Cerebellar nuclear complex (tissue), 1 donor: ENCODE results near the gene PPCS.

Source experiments
- DNase-seq, 2 experiments: peaks; one replicate each; lab custom pipeline; 2025; lab: John Stamatoyannopoulos, UW

PPCS gene

DNA sequence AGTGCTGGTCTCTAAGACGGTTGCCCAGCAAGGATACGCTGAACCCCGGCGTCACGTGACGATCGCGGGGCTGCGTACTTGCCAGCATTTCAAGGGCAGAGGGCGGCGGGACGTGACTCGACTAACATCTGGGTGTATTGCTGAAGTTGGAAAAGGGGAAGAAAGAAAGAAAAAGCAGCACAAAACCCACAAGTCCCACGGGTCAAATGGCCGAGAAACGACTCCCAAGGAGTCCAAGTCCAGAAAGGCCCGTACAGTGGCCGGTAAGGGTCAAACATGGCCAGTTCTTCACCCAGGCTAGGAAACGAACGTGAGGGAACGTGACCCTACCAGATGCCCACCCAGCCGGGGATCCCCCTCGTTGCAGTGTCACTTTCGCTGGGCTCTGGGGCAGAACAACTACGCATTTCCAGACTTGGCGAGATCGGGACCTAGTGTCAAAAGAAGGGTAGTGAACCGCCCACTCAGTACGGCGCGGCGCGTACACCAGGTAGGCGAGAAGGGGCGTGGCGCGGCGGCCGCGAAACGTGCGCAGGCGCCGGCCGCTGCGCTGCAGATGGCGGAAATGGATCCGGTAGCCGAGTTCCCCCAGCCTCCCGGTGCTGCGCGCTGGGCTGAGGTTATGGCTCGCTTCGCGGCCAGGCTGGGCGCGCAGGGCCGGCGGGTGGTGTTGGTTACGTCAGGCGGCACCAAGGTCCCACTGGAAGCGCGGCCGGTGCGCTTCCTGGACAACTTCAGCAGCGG is at the start of gene PPCS, which contains the start of gene ZMYND12:
TSS of gene PPCS (plus strand) at position 534 of the 744 bp plus-strand sequence. CDS start at position 557, 23 bp downstream.
TSS of gene ZMYND12 (minus strand) at position 13 of the 744 bp plus-strand sequence. CDS start 25 bp downstream, outside the sequence.
- DNase-seq: peak in 1 of 2 experiments; percentile 53

- DNase-seq: no peak
These were observed 41.5 kb upstream of the PPCS start for GRCh38 chr1:42414551-42415496.

- no peak for DNase-seq
These were observed 39.2 kb upstream of the PPCS start for GRCh38 chr1:42417166-42417565.

DNA sequence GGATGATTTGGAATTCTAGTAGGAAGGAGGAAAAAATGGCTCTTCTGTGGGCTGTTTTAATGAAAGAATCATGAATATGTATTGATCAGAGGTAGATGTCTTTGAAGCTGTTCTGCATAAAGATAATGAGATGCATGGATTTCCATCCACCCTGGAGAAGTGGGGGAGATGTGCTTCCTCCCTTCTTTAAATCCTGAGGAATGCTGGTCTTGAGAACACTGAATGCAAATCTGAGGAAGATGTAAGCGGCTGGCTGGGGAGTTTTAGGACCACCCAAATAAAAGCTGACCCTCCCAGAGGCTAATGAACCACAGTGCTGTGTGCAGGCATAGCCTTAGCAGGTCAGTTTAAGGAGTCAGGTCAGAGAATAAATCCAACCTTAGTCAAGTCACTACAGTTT is 37.8 kb upstream of the PPCS start:
- DNase-seq: no peak

DNA sequence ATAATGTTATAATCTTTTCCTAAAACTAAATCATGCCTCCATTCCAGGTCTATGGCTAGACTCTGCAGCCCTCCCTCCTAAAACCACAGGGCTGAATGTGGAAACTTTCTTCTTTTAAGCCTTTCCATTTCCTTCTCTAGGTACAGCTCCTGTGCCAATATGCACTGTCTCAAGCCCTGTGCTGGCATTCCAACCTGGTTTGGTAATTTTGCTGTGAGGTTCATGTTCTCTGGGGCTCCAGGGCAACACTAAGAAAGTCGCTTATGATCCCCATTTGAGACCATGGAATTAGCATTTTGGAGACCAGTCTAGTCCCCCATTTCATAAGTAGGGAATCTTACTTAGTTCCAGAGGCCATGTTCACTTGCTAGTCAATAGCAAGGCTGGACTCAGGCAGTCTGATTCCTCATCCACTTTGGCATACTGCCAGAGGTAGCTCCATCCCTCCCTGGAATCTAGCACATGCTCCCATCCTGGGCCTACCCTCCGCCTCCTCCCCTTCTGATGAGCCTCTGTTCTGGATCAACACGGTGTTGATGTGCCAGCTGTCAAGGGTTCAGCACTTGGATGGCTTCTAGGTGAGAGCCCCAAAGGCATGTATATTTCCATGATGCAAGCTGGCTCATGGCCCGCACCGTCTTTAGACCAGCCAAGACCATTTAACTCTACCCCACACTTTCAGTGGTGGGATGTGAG is 37.1 kb upstream of the PPCS start:
- DNase-seq: no peak

- DNase-seq: no peak
These were observed 36.2 kb upstream of the PPCS start for GRCh38 chr1:42420121-42420520.

DNA sequence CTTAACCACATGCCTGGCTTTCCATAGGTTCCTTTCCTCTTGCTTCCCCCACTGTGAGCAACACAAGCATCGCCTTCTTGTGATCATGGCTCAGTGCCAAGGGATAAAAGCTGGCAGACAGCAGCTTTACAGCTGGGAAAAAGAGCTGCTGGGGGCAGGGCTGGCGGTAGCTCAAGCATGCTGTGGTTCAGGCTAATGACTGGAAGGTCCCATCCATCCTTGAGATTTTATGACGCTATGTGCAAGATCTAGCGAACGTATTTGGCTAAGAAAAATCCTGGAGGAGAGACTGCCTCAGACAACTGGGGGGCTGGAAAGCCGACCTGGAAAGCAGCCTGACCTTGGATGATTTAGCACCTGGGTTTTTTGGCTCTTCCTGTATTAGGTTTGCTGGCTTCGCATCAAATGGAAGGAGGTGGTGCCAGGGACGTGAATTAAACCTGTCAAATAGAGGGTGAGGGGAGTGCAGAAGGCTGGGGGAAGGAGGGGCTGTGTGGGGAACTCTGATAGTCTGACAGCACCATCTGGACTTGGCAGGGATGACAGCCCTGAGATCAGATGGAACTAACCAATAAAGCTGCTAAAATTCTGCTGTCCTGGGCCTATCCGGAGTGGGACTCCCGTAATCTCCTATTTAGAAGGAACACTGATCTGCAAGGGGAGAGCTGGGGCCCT is 35.3 kb upstream of the PPCS start:
- peak in 1 of 2 experiments; percentile 80 for DNase-seq

- no peak for DNase-seq
These were observed 33.6 kb upstream of the PPCS start for GRCh38 chr1:42422737-42423136.

DNA sequence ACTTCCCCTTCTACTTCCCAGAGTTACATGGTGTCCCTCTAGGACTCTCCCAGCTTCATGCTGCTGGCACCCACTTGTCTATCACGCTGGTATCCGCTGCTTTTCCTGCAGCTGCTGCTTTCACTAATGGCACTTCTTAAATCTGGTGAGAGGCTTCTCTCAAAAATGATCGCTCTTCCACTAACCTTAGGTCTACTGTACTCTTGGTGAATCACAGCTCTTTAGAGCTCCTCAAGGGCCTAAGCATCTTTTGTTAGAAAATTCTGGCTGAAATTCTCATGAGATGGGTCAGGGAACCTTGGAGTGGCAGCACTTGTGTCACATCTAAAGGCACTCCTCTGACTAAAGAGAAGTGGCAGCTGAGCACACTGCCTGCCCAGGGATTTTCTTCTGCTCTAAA is 32.7 kb upstream of the PPCS start:
- no peak for DNase-seq

GRCh38 chr1:42424201-42424600 is 32.1 kb upstream of the PPCS start:
- no peak for DNase-seq

DNA sequence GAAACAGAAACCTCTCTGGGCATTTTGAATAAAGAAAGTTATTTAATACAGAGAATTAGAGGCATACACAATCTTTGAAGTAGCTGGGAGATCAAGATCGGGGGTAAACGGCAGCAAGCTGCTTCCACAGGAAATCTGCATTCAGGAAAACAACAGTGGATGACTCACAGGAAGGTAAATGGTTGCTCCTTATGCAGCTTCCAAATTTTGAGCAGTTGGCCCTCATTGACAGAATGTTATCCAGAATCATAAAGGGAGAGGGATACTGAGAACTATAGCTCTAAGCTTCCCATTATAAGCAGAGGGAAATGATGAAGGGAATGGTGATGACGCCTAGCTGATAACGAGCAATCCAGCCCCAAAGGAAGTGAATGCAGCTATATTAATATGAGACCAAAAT is 29.1 kb upstream of the PPCS start:
- no peak for DNase-seq

DNA sequence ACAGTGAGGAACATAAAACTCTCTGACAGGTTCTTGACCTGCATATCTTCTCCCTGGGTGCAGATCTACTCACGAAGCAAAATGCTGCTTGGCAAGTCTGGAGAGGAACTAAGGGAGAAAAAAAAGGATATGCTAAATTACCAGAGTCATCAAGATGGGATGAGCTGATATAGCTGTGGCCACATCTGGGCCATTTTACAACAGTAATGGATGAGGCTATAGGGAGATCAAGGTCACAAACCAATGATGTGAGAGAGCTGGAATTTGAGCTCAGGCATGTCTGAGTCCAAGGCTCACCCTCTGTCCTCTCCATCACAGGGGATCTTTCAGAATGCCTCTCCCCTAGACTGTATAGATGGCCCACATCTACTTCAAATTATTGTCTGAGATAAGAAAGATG is 26.7 kb upstream of the PPCS start:
- DNase-seq: no peak

- no peak for DNase-seq
These were observed 25.8 kb upstream of the PPCS start for GRCh38 chr1:42430286-42431135.

DNA sequence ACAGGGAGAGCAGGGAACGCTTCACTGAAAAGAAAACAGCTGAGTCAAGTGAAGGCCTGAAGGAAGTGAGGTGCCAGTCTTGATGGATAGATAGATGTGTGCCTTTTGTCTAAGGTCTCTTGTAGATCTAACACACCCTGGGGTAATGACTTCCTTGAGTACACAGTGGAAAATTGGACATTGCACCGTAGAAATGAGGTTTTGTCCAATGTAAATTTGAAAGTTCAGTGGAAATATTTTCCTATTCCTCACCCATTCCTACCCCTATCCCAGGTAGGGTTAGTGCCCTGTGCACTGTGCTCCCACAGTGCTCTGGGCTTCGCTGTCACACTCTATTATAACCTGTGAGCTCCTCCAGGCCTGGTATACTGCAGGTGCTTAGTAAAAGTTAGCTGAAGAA is 24.8 kb upstream of the PPCS start:
- no peak for DNase-seq

DNA sequence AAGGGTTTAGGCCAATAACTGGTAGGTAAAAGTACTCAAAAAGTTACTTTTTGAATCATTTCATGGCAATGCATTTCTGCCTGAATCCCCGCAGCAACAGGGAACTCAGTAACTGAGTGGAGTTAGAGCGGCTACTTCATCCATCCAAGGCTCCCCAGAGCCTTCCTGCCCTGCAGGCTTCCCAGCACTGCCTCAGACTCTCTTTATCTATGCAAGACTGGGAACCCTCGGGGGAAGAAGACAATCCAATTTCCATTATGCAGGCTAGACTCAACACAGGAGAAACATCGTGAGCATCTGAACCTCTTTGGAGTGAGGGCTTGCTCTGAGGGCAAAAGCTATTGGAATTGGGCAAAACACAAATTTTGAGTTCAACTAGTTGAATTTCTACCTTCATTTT is 23.6 kb upstream of the PPCS start:
- no peak for DNase-seq

DNA sequence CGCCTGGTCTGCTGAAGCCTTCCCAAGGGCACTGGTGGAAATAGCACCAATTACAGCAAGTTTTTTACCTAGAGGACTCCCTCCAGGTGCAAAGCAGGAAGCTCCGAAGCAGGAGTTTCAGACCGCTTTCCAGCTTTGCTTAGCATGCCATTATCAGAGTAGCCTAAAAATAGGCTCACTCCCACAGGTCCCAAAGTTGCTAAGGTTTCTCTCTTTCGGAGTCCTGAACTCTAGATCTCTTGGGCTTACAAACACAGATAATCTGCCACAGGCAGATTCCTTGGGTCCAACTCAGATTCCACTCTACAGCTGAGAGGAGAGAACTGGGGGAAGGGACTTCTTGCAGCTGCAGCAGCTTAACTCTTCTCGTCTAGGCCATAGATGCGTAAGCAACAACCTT is 23.0 kb upstream of the PPCS start:
- DNase-seq: no peak

DNA sequence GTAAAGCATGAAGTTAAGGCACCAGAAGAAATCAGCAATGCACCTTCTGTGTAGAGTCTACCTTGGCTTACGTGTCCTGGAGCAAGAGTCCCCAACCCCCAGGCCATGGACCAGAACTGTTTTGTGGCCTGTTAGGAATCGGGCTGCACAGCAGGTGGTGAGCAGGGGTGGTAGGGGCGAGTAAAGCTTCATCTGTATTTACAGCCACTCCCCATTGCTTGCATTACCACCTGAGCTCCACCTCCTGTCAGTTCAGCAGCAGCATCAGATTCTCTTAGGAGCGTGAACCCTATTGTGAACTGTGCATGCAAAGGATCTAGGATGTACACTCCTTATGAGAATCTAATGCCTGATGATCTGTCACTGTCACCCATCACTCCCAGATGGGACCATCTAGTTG is 22.0 kb upstream of the PPCS start:
- no peak for DNase-seq

DNA sequence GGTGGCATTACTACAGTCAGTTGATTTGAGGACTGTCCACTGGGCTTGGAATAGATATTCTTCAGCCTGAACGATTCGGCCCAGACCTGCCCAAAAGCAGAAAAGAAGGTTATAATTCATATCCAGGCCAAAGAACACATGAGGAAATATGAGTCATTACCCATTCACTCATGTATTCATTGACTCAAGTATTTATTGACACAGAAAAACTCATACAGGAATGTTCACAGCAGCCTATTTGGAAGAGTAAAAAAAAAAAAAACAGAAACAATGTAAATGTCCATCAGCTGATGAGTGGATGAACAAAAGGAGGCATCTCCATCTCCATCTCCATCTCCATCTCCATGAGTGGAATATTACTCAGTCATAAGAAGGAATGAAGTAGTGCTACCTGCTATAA is 16.4 kb upstream of the PPCS start:
- DNase-seq: no peak

- DNase-seq: no peak
These were observed 13.7 kb upstream of the PPCS start for GRCh38 chr1:42442662-42443061.

- no peak for DNase-seq
These were observed 7.1 kb upstream of the PPCS start for GRCh38 chr1:42449256-42449655.

DNA sequence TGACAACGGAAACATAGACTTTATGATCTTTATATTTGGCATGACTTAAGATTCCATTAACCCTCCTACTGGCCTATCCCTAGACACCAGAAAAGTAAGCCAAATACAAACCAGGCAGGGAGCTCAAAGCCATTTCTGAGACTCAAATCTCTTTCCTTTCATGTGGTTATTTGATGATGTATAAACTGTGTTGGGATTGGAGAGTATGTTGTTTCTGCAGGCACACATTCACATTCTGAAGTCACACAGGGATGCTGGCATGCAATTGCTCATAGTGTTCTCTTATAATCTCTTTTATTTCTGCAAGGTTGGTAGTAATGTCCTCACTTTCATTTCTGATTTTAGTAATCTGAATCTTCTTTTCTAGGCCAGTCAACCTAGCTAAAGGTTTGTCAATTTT is 6.3 kb upstream of the PPCS start:
- no peak for DNase-seq
